HG02973 (cell line): Measurements from ENCODE around the gene MGLL.

Source experiments
- ATAC-seq: cut with Tn5 transposase; IDR thresholded peaks from one replicate; pipeline ENCODE4 v1.9.1; 2021; ENCODE audit warnings: moderate library complexity; ENCODE audit not compliant: unreplicated experiment

The MGLL gene

GRCh38 chr3:127822041-127822681 lies at the start of gene MGLL:
Gene MGLL, minus strand, starts transcription at chr3:127822515. Its CDS starts 197 bp downstream, at chr3:127822318.
- peak; percentile 15 for ATAC-seq

GRCh38 chr3:127870156-127870555 lies 47.8 kb upstream of the MGLL start:
- ATAC-seq, result no peak

GRCh38 chr3:127867986-127868385 lies 45.7 kb upstream of the MGLL start:
- no peak for ATAC-seq

- no peak for ATAC-seq
These were observed 45.1 kb upstream of the MGLL start for GRCh38 chr3:127867412-127867811.

- ATAC-seq, result no peak
These were observed 43.6 kb upstream of the MGLL start for GRCh38 chr3:127865941-127866340.

GRCh38 chr3:127860211-127860696 lies 37.9 kb upstream of the MGLL start:
- ATAC-seq, result no peak

- no peak for ATAC-seq
These were observed 37.4 kb upstream of the MGLL start for GRCh38 chr3:127859730-127860129.

- ATAC-seq, result no peak
These were observed 36.6 kb upstream of the MGLL start for GRCh38 chr3:127858937-127859336.

- no peak for ATAC-seq
These were observed 36.2 kb upstream of the MGLL start for GRCh38 chr3:127858521-127858920.

- no peak for ATAC-seq
These were observed 35.0 kb upstream of the MGLL start for GRCh38 chr3:127857333-127857732.

- no peak for ATAC-seq
These were observed 34.5 kb upstream of the MGLL start for GRCh38 chr3:127856801-127857200.

GRCh38 chr3:127855246-127855645 lies 32.9 kb upstream of the MGLL start:
- ATAC-seq, result no peak

- ATAC-seq, result no peak
These were observed 31.4 kb upstream of the MGLL start for GRCh38 chr3:127853681-127854080.

- no peak for ATAC-seq
These were observed 29.6 kb upstream of the MGLL start for GRCh38 chr3:127851899-127852298.

- ATAC-seq, result no peak
These were observed 27.1 kb upstream of the MGLL start for GRCh38 chr3:127849368-127849767.

GRCh38 chr3:127848131-127849129 lies 26.1 kb upstream of the MGLL start:
- ATAC-seq, result no peak

- ATAC-seq, result no peak
These were observed 25.0 kb upstream of the MGLL start for GRCh38 chr3:127847236-127847720.

GRCh38 chr3:127846576-127846975 lies 24.3 kb upstream of the MGLL start:
- ATAC-seq, result no peak

- no peak for ATAC-seq
These were observed 22.1 kb upstream of the MGLL start for GRCh38 chr3:127844326-127844942.

- no peak for ATAC-seq
These were observed 18.4 kb upstream of the MGLL start for GRCh38 chr3:127840671-127841070.

GRCh38 chr3:127839099-127839498 lies 16.8 kb upstream of the MGLL start:
- no peak for ATAC-seq
